Measurements from ENCODE around the gene CELA3A. TPM values are rescaled to one million over a fixed set of nuclear protein-coding genes. Genes with fewer than 3 reads are reported as not detected.

Gene CELA3A
- total and polyA plus RNA-seq, 10 of the 15 experiments (the other 5 are each of a cell fraction or from before 2014, with no cell fraction given): 7.6 TPM; not detected in 9

GRCh38 chr1:22041505-22041904, 40.0 kb downstream of the CELA3A start:
- ATAC-seq: no peak
- SMC1A ChIA-PET (ENCODE audit: uncharacterized antibody, unreplicated experiment): interaction anchor here (1.1 kb wide), 1 partner anchor 11 kb away, joined by 5 read pairs; the partner anchor contains the start of gene CDC42
- TF ChIP-seq MAX (IDR thresholded peaks at IDR 0.05; ENCODE audit: low read depth, low read length) (no peak), ESRRA (IDR thresholded peaks at IDR 0.05; ENCODE audit: low read length) (no peak), ZBTB33 (IDR thresholded peaks at IDR 0.05) (no peak), EZH2 (IDR thresholded peaks at IDR 0.05; ENCODE audit: borderline replicate concordance, control insufficient read depth, low read depth, low read length) (no peak), ETV6 (conservative IDR thresholded peaks at IDR 0.05 in 1 of 2, IDR thresholded peaks at IDR 0.05 in 1 of 2; ENCODE audit: borderline replicate concordance in 1 of 2, low read depth in 1 of 2) (no peak), ZNF274 (IDR thresholded peaks at IDR 0.05; ENCODE audit: insufficient read depth, insufficient read length) (no peak), HDAC2 (IDR thresholded peaks at IDR 0.05) (no peak), ATF7 (IDR thresholded peaks at IDR 0.05; ENCODE audit: low read depth) (no peak), TCF3 (IDR thresholded peaks at IDR 0.05; ENCODE audit: borderline replicate concordance, insufficient read depth, low read depth, low read length) (no peak), KLF5 (IDR thresholded peaks at IDR 0.05; ENCODE audit: partially characterized antibody) (no peak), MEF2A (IDR thresholded peaks at IDR 0.05; ENCODE audit: insufficient read depth, low read depth, low read length) (no peak), BCL3 (IDR thresholded peaks at IDR 0.05; ENCODE audit: borderline replicate concordance, insufficient read depth, low read depth, low read length, poor library complexity, severe bottlenecking) (no peak), HCFC1 (IDR thresholded peaks at IDR 0.05; ENCODE audit: low read length) (no peak), TBL1XR1 (IDR thresholded peaks at IDR 0.05; ENCODE audit: low read depth, low read length) (no peak), BHLHE40 (IDR thresholded peaks at IDR 0.05; ENCODE audit: borderline replicate concordance in 1 of 2, low read depth in 2 of 2, low read length in 1 of 2) (no peak), JUNB (IDR thresholded peaks at IDR 0.05) (no peak), SP1 (IDR thresholded peaks at IDR 0.05; ENCODE audit: low read depth, low read length) (no peak)

More at GRCh38 chr1:22041505-22041904, 40.0 kb downstream of the CELA3A start:
- peaks cover 29% of the 10 kb centered on the region for H3K4me1 ChIP-seq (ENCODE audit: control insufficient read depth, insufficient read depth, low read length)
- H3K36me3 ChIP-seq (ENCODE audit: control insufficient read depth in 2 of 2, insufficient read depth in 2 of 2, low read length in 1 of 2): no peaks in the 10 kb centered on the region
- no peaks in the 10 kb centered on the region for H3K27me3 ChIP-seq (replicated peaks in 1 of 2; ENCODE audit: control insufficient read depth in 2 of 2, insufficient read depth in 2 of 2, low read length in 1 of 2)
- H3K79me2 ChIP-seq (ENCODE audit: control insufficient read depth, insufficient read depth, low read length): no peaks in the 10 kb centered on the region
- no TSS peak for BruUV-seq (replicated peaks)
- no peaks in the 10 kb centered on the region for H4K20me1 ChIP-seq (ENCODE audit: control insufficient read depth, insufficient read depth)
- 0 out of 2 replicates have a peak overlapping the region, but pooled peaks have one; percentile 20 for H3K27ac ChIP-seq (ENCODE audit: control insufficient read depth, insufficient read depth)
- H2AFZ ChIP-seq (ENCODE audit: control insufficient read depth, low read depth, low read length): no peak overlapping the region
- no peak for FAIRE-seq
- RAD21 ChIA-PET (ENCODE audit: unreplicated experiment): interaction anchor here (1.0 to 1.1 kb wide), 2 partner anchors 11 to 19 kb away, joined by 3 to 5 read pairs; partner anchors contain the start of gene CDC42
- CTCF ChIA-PET: interaction anchor here (1.0 kb wide), 1 partner anchor 9 kb away, joined by 3 read pairs; no protein-coding TSS in a partner anchor
- POLR2A ChIA-PET: interaction anchor here (1.9 to 21.4 kb wide), 3 partner anchors 9 to 15 kb away, joined by 6 to 325 read pairs (median 59); partner anchors contain the start of gene CDC42
- intact Hi-C loops (cut with micrococcal nuclease; ENCODE audit: unreplicated experiment): loop anchor here (10.0 kb wide), 1 partner anchor 1683 kb away; no protein-coding TSS in a partner anchor
- no peak overlapping the region for H3K4me3 ChIP-seq
- 100% methylated on average over 1 of the region's 1 CpG for WGBS (ENCODE audit: insufficient coverage, insufficient replicate concordance, low lambda C conversion rate, missing lambda C conversion rate)
- peaks cover 2% of the 10 kb centered on the region; the same call in 1 of the 3 replicates for H3K9me3 ChIP-seq (replicated peaks; ENCODE audit: control insufficient read depth, insufficient read depth, low read length)
- no peak overlapping the region for H3K9ac ChIP-seq (ENCODE audit: control insufficient read depth, insufficient read depth, low read length)
- H3K4me2 ChIP-seq (ENCODE audit: control insufficient read depth, insufficient read depth): no peak overlapping the region
- no peak for DNase-seq (ENCODE audit: low read depth, low spot score)
- in situ Hi-C loops (cut with MboI): no loop called here

All from GM12878 (cell line).